ENCODE data around the gene OTUD6A.

- TF ChIP-seq, protein P1, sequence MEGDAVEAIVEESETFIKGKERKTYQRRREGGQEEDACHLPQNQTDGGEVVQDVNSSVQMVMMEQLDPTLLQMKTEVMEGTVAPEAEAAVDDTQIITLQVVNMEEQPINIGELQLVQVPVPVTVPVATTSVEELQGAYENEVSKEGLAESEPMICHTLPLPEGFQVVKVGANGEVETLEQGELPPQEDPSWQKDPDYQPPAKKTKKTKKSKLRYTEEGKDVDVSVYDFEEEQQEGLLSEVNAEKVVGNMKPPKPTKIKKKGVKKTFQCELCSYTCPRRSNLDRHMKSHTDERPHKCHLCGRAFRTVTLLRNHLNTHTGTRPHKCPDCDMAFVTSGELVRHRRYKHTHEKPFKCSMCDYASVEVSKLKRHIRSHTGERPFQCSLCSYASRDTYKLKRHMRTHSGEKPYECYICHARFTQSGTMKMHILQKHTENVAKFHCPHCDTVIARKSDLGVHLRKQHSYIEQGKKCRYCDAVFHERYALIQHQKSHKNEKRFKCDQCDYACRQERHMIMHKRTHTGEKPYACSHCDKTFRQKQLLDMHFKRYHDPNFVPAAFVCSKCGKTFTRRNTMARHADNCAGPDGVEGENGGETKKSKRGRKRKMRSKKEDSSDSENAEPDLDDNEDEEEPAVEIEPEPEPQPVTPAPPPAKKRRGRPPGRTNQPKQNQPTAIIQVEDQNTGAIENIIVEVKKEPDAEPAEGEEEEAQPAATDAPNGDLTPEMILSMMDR (IDR thresholded peaks at IDR 0.05 in 4 of 5, conservative IDR thresholded peaks at IDR 0.05 in 1 of 5) = no peak
- TF ChIP-seq POLR2A (IDR thresholded peaks at IDR 0.05) = no peak
These were observed 22.5 kb downstream of the OTUD6A start for GRCh38 chrX:70084592-70085240.

All from gastrocnemius medialis (tissue), 4 donors.